Neural crest cell (in vitro differentiated cells): ENCODE measurements around the gene FLYWCH1. TPM values are rescaled to one million over a fixed set of nuclear protein-coding genes. Genes with fewer than 3 reads are reported as not detected.

ENCODE experiments used
- DNase-seq: peaks from one replicate; pipeline ENCODE4 v3.0.0; 2021; ENCODE audit warnings: low read depth, mixed read lengths, low spot score
- H3K27ac Mint-ChIP-seq: one replicate; pipeline ENCODE4 v1.8.0; 2021; ENCODE audit warnings: mild to moderate bottlenecking, mixed read lengths; ENCODE audit not compliant: unreplicated experiment
- H3K27me3 Mint-ChIP-seq: 2 replicates; pipeline ENCODE4 v1.8.0; 2021; ENCODE audit warnings: low read depth, mild to moderate bottlenecking, mixed read lengths
- H3K36me3 Mint-ChIP-seq: 2 replicates; pipeline ENCODE4 v1.8.0; 2021; ENCODE audit warnings: low read depth, mild to moderate bottlenecking, mixed read lengths
- H3K4me1 Mint-ChIP-seq: 2 replicates; pipeline ENCODE4 v1.8.0; 2021; ENCODE audit warnings: mixed read lengths
- H3K4me3 Mint-ChIP-seq: one replicate; pipeline ENCODE4 v1.8.0; 2021; ENCODE audit warnings: mild to moderate bottlenecking, mixed read lengths
- H3K9me3 Mint-ChIP-seq: 2 replicates; pipeline ENCODE4 v1.8.0; 2021; ENCODE audit warnings: mixed read lengths
- total RNA-seq: library from RNA; stranded (reverse); gene quantifications from 2 replicates; pipeline ENCODE4 v1.2.1, GENCODE V29; 2021
- TF ChIP-seq, protein P1 (sequence below): fragments of 200-600 bp; sonication (generic); conservative IDR thresholded peaks from 2 replicates; pipeline ENCODE4 v1.5.0; 2021; ENCODE audit warnings: antibody characterized with exemption, mild to moderate bottlenecking

FLYWCH1 gene
- total RNA-seq, 1 donor from 2014 or later = 26.4 TPM

DNA sequence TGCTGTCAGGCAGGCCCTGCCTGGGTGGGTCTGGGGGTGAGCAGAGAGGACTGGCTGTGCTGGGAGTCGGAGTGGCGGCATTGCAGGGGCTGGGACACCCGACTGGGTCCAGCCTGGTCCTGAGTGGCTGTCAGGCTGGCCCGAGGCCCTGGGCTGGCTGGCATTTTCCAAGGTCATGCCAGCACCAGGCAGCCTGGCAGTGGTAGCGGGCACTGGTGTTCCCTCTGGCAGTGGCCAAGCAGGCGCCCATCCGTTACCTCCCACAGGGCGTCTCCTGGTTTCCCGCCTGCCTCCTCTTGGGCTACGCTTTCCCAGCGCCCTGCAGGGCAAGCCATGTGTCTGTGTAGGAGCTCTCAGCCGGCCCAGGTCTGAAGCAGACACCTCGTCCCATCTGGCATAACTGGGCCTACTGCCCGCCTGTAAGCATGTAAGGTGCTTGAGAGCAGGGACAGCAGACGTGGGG is 74.2 kb downstream of the FLYWCH1 start:
- peaks cover 10% of the 10 kb centered on the region for H3K4me1 Mint-ChIP-seq
- peaks cover 15% of the 10 kb centered on the region for H3K27me3 Mint-ChIP-seq
- H3K36me3 Mint-ChIP-seq = no peaks in the 10 kb centered on the region
- TF ChIP-seq, protein P1, sequence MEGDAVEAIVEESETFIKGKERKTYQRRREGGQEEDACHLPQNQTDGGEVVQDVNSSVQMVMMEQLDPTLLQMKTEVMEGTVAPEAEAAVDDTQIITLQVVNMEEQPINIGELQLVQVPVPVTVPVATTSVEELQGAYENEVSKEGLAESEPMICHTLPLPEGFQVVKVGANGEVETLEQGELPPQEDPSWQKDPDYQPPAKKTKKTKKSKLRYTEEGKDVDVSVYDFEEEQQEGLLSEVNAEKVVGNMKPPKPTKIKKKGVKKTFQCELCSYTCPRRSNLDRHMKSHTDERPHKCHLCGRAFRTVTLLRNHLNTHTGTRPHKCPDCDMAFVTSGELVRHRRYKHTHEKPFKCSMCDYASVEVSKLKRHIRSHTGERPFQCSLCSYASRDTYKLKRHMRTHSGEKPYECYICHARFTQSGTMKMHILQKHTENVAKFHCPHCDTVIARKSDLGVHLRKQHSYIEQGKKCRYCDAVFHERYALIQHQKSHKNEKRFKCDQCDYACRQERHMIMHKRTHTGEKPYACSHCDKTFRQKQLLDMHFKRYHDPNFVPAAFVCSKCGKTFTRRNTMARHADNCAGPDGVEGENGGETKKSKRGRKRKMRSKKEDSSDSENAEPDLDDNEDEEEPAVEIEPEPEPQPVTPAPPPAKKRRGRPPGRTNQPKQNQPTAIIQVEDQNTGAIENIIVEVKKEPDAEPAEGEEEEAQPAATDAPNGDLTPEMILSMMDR = no peak
- H3K9me3 Mint-ChIP-seq = no peaks in the 10 kb centered on the region
- DNase-seq = no peak
- H3K27ac Mint-ChIP-seq = no peak overlapping the region
- H3K4me3 Mint-ChIP-seq = no peak overlapping the region

DNA sequence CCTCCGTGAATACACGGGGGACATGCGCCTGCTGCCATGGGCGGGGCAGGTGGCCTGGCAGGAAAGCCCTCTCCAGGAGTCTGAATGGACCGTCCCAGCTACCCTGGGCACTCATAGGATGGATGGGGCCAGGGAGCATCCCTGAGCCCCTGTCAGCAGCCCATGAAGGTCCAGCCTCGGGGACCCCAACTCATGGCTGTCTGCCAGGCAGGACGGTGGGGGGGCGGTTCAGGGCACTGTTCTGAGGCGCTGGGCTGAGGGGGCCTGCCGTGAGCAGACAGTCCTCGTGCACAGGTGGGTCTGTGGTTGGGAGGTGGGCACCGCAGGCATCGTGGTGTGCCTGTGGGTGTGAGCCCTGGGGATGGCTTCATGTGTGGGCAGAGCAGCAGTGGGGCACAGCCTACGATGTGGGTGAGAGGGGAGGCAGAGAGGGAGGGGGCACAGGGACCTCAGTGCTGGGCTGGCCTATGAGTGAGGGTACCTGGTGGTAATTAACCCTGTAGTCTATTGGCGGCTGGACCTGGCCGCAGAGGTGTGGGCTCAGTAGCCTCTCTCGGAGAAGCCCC is 75.0 kb downstream of the FLYWCH1 start:
- no peaks in the 10 kb centered on the region for H3K36me3 Mint-ChIP-seq
- H3K27me3 Mint-ChIP-seq = peaks cover 9% of the 10 kb centered on the region
- TF ChIP-seq, protein P1 = no peak
- H3K4me1 Mint-ChIP-seq = peaks cover 2% of the 10 kb centered on the region
- H3K4me3 Mint-ChIP-seq = no peak overlapping the region
- no peak overlapping the region for H3K27ac Mint-ChIP-seq
- no peak for DNase-seq
- H3K9me3 Mint-ChIP-seq = no peaks in the 10 kb centered on the region

DNA sequence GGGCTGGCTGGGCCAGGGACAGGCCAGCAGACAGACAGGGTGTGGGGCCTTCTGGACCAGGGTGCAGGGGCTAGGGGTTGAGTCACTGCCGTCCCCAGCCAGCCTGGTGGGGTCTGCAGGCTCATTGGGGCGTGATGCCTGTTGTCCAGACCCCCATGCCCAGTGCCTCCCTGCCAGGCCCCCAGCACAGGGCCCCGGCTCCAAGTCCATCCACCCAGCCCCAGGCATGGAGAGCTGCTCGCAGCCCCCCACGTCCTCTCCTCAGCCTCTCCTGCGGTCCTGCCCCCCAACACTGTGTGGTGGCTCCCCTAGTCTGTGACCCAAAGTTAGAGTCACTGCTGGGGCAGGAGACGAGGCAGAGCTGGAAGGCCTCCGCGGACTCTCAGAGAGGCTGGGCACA is 75.6 kb downstream of the FLYWCH1 start:
- DNase-seq = no peak
- H3K36me3 Mint-ChIP-seq = no peaks in the 10 kb centered on the region
- TF ChIP-seq, protein P1 = no peak
- H3K4me1 Mint-ChIP-seq = no peaks in the 10 kb centered on the region
- peaks cover 7% of the 10 kb centered on the region for H3K27me3 Mint-ChIP-seq
- no peak overlapping the region for H3K4me3 Mint-ChIP-seq
- H3K9me3 Mint-ChIP-seq = no peaks in the 10 kb centered on the region
- no peak overlapping the region for H3K27ac Mint-ChIP-seq

DNA sequence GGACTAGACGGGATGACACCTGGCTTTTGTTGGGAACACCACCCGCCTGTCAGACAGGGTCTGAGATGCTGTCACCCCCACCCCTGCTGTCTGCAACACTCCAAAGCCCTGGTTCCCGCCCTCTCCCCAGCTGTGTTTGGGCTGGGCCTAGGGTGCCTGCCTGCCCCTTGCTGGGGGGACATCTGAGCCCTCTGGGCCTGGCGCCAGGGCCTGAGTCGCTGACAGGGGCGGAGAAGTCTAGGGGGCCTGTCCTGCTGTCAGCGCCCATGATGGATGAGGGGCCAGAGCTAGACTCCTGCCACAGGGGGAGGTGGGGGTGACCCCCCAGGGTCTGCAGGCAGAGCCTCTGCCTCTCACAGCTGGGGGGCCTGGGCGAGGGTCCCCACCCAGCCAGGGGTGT is 76.1 kb downstream of the FLYWCH1 start:
- TF ChIP-seq, protein P1 = no peak
- no peaks in the 10 kb centered on the region for H3K4me1 Mint-ChIP-seq
- H3K4me3 Mint-ChIP-seq = no peak overlapping the region
- H3K27ac Mint-ChIP-seq = no peak overlapping the region
- peaks cover 6% of the 10 kb centered on the region for H3K27me3 Mint-ChIP-seq
- no peak for DNase-seq
- H3K9me3 Mint-ChIP-seq = no peaks in the 10 kb centered on the region
- no peaks in the 10 kb centered on the region for H3K36me3 Mint-ChIP-seq

DNA sequence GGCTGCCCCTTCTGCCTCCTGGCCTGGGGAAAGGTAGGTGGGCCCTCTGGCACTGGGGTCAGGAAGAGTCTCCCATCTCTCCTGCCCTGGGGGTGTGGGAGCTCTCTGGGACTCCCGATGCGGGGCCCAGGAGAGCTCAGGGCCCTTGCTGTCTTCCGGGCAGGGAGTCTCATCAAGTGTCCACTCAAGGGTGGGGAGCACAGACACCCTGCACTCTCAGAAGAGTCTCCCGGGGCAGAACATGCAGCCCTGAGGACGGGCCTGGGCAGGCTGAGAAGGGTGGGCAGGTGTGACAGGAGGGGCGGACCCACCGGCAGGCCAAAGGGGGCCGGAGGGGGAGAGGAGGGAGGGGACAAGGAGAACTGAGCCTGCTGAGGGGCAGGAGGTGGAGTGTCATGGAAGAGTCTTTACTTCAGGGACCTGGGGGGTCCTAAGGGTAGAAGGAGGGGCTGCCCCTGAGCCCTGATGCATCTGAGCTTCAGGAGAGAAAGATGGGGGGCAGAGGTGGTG is 76.9 kb downstream of the FLYWCH1 start:
- Mint-ChIP-seq H3K4me3 (no peak overlapping the region), H3K9me3 (no peaks in the 10 kb centered on the region), H3K27me3 (peaks cover 4% of the 10 kb centered on the region), H3K4me1 (no peaks in the 10 kb centered on the region), H3K27ac (no peak overlapping the region), H3K36me3 (no peaks in the 10 kb centered on the region)
- TF ChIP-seq, protein P1 = no peak
- no peak for DNase-seq
